AG20443 (cell line): ENCODE measurements around the gene SPSB2.

Experiments
- DNase-seq: peaks from one replicate; pipeline ENCODE4 v3.0.0; 2012; ENCODE audit warnings: low spot score, mixed read lengths

SPSB2 gene

GRCh38 chr12:6851921-6852650, 21.0 kb downstream of the SPSB2 start, which contains the start of gene USP5:
Gene USP5, plus strand, starts transcription at chr12:6852150. Its CDS starts 30 bp downstream, at chr12:6852180.
- peak; percentile 98 for DNase-seq

DNA sequence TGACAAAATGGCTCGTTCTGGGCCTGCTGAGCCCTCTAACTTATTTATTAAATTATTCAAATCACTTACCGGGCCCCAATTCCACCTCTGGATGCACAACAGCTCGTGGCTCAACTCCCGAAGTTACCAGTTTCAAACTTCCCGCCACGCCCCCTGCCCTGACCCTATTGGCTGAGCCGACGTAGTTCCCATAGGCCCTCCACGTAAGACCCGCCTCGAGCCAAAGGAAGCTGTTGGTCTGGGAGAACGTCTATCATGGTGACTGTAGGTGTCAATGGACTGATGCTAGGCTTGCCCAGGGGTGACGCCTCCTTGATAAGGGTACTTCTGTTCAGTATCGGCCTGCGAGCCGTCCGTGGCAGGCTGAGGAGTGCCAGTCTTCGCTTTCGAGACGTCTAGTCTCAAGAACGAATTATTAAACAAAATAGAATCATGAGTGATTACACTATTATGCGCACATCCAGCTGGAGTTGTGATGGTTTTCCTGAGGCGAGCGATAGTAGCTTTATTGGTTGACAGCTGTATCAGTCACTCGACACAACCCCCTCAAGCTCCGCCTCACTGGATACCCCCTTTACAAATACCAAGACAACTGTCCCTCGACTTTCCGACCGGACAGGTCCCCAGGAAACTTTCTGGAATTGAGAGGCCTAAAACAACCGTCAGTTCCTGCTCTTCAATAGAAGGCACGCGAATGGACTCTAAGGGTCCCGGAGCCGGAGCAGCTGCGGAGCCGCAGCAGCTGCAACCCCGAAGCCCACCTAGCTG, 21.8 kb downstream of the SPSB2 start, which contains the start of gene CDCA3:
Gene CDCA3, minus strand, starts transcription at position 134 of the 768 bp plus-strand sequence. CDS start 334 bp downstream, outside the sequence.
- peak; percentile 99 for DNase-seq

- DNase-seq, result peak; percentile 27
Measured at GRCh38 chr12:6850796-6851152, 22.3 kb downstream of the SPSB2 start.

GRCh38 chr12:6849976-6850560, 23.0 kb downstream of the SPSB2 start:
- DNase-seq, result no peak

DNA sequence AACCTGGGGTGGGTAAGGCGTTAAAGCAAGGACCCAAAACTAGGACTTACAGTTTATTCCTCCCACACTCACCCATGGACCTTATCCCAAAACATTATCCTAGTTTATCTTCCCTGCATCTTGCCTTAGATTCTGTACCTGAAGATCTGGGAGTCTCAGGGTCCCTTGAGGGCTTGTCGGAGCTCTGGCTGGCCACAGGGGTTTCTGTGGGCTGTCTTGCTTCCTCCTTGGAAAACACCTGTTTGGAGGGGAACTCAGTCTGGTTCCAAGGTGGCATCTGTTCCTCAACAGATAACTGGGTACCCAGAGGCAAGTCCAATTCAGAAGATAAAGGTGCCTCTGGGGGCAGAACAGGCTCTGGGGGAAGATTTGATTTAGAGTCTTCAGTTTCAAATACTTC, 23.7 kb downstream of the SPSB2 start:
- DNase-seq, result no peak

GRCh38 chr12:6847676-6848075, 25.4 kb downstream of the SPSB2 start:
- no peak for DNase-seq

DNA sequence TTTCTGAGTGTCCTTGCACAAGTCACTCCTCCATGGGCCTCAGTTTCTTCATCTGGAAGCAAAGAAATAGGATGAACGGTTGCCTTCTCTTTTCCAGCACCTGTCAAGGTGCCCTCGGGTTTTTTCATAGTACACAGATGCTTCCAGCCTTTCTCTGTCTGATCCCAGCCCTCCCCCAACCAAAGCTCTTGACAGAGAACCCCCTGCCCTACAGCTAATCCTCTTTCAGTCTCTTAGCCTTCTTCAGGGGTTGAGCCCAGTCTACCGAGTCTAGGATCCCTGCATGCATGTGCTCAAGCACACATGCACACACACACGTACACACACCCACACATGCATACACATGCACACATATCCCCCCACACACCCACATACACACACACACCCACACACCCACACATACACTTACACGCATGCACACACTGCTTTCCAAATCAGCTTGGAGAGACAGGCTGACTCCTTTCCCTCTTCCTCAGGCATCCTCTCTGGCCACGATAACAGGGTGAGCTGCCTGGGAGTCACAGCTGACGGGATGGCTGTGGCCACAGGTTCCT, 26.7 kb downstream of the SPSB2 start:
- no peak for DNase-seq

DNA sequence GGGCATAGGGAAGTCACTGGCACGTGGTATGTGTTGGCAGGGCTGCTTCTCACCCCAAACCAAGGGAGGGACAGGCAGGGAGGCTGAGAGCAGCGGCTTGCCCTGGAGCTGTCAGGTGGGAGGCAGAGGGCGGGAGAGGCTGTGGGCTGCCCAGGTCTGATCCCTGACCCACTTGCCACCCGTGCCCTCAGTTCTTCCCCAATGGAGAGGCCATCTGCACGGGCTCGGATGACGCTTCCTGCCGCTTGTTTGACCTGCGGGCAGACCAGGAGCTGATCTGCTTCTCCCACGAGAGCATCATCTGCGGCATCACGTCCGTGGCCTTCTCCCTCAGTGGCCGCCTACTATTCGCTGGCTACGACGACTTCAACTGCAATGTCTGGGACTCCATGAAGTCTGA, 27.7 kb downstream of the SPSB2 start:
- no peak for DNase-seq

GRCh38 chr12:6843118-6843902, 29.8 kb downstream of the SPSB2 start:
- no peak for DNase-seq

GRCh38 chr12:6842075-6842474, 31.0 kb downstream of the SPSB2 start:
- no peak for DNase-seq

DNA sequence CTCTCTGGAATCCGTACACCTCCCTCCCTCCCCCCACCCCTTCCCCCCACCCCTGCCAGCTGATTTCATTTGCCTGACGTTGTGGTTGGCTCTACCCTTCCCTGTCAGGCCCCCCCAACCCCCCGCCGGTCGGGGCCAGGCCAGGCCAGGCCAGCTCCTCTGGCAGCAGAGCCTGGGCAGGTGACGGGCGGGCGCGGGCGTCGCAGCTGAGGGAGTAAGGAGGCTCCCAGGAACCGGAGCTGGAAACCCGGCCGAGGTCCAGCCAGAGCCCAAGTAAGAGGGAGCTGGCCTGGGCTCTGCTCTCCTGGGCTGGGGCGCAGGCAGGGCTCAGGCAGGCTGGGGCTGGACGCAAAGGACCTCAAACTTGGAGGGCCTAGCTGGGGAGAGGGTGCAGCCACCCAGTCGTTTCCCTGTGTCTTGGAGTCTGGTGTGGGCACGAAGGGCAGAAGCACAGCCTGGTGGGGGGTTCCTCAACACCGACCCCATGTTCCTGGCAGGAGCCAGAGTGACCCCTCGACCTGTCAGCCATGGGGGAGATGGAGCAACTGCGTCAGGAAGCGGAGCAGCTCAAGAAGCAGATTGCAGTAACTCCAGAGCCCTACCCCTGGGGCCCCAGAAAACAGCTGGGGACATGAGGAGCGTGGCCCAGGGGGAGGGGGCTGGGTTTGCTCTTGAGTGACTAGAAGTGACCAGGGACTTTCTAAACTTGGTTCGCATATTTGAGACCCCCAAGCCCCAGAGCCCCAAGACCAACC, 32.2 kb downstream of the SPSB2 start, which contains the start of gene GNB3:
Gene GNB3, plus strand, starts transcription at position 165 of the 755 bp plus-strand sequence. Its CDS starts 363 bp downstream, at position 528.
- DNase-seq, result no peak

DNA sequence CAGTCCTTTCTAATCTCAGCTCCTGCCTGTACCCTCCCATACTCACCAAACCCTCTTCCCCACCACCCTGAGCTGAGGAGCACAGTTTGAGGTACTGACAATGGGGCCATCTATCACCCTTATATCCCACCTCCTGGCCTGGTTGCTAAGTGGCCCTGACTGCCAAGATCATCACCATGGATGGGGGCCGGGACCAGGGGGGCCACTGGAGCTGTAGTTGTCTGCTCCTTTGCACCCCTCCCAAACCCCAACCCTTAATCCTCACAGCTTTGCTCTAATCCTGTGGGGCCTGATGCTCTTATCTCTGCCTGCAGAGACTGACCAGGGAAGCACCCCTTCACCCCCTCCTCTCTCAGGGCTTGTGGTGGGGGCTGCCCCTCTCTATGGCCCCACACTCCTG, 32.8 kb downstream of the SPSB2 start:
- DNase-seq, result no peak

DNA sequence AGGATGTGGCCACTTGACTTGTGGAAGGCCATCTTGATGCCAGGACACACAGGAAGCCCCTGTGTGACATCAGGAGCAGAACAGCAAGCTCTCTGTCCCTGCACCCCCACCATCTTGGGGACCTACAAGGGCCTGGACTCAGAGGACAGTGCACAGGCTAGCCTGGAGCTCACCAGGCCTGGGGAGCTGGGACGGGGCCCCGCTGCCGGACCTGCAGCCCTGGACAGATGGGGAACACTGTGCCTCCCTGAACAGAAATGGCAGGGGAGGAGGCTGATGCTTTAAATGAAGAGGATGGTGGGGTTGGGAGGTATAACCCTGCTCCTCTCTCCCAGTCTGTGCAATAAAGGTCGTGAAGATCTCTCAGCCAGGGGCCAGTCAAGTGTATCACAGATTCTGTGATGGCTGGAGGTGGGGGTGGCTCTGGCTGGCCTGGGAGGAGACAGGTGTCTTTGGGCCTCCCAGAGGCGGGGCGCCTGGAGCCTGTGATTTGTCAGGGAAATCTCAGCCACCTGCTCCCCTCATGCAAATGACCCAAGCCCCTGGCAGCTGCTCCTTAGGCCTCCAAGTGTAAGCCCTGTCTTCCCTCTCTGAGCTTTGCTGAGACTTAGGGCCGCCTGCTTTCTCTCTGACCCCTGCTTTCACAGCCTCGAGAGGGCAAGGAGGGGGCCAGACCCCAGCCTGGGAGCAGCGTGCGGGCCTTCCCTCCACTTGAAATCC, 33.5 kb downstream of the SPSB2 start:
- DNase-seq, result no peak

DNA sequence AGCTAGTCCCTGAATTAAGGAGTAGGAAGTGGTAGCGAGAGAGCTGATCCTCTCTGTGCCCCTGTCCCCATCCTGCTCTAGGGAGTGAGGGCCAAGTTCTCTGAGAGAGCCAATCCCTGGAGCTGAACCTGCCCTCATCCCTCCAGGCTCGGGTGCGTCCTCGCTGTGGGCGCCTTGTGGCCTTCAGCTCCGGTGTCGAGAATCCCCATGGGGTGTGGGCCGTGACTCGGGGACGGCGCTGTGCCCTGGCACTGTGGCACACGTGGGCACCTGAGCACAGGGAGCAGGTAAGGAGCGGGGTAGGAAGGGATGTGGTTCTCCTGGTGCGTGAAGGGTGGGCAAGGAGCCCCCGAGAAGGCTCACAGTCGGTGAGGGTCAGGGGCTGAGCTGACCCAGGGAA, 34.2 kb downstream of the SPSB2 start:
- no peak for DNase-seq

DNA sequence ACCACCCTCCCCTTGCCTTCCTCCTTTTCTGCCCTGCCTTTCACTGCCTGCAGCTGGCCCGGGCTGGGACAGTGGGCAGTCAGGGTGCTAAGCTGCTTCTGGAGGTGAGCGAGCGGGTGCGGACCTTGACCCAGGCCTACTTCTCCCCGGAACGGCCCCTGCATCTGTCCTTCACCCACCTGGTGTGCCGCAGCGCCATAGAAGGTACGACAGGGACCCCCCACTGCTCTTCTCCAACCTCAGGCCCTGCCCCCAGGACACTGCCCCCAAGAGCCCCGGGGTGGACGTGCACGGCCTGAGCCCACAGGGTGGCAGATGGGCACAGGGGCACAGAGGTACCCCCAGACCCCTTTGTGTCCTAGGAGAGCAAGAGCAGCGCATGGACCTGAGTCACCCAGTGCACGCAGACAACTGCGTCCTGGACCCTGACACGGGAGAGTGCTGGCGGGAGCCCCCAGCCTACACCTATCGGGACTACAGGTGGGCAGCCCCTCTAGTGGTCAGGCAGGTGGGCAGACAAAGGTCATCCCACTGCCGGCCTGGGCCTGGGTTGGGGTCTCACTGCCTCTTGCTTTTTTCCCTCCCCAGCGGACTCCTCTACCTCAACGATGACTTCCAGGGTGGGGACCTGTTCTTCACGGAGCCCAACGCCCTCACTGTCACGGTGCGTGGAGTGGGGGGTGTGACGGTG, 35.6 kb downstream of the SPSB2 start:
- DNase-seq, result no peak

- DNase-seq, result no peak
Measured at GRCh38 chr12:6836851-6837250, 36.3 kb downstream of the SPSB2 start.

DNA sequence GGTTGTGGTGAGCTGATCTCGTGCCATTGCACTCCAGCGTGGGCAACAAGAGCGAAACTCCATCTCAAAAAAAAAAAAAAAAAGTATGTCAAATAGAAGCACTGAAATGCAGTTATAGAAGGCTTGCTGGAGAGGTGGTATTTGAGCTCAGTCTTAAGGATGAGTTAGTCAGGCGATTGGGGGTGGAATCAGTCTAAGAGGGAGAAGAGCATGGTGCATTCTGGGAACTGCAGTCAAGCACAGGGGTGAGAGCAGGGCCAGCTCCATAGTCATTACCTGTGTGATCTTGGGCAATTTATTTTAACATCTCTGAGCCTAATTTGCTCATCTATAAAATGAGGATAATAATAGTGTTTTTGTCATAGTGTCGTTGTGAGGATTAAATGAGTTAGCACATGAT, 38.2 kb downstream of the SPSB2 start:
- DNase-seq, result no peak

DNA sequence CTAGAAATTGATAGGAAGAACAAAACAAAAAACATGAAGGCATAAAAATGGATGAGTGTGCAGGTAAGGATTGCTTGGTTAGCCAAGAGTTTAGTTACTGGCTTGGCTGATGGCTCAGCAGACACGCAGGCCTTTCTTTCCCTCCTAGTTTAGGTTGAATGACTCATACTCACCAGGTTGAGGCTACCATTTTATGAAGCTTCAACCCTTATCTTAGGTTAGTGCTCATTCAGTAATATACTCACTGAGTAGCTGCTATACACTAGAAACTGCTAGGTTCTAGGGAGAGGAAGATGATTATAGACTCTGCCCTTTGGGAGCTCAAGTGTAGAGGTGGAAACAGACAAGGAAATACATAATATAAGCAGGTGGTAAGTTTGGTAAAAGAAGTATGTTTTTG, 38.8 kb downstream of the SPSB2 start:
- DNase-seq, result no peak

GRCh38 chr12:6833189-6833890, 39.8 kb downstream of the SPSB2 start:
- DNase-seq, result no peak
